HG03354 (cell line): ENCODE data around the gene GPR85.
"Not testable (repeated sequence)": the region's sequence is repeated elsewhere in the genome, so short reads cannot be mapped to it uniquely, and the experiment has no call there.

Source experiments
- ATAC-seq: cut with Tn5 transposase; IDR thresholded peaks from one replicate; pipeline ENCODE4 v1.9.1; 2021; ENCODE audit warnings: mild to moderate bottlenecking; ENCODE audit not compliant: unreplicated experiment, poor library complexity, severe bottlenecking

GPR85 gene, protein sequence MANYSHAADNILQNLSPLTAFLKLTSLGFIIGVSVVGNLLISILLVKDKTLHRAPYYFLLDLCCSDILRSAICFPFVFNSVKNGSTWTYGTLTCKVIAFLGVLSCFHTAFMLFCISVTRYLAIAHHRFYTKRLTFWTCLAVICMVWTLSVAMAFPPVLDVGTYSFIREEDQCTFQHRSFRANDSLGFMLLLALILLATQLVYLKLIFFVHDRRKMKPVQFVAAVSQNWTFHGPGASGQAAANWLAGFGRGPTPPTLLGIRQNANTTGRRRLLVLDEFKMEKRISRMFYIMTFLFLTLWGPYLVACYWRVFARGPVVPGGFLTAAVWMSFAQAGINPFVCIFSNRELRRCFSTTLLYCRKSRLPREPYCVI

GRCh38 chr7:113086431-113086888 lies at the start of gene GPR85:
TSS of gene GPR85 (minus strand) at chr7:113086827. CDS start at chr7:113084721, 2,106 bp downstream.
- ATAC-seq = peak; percentile 81

- no peak for ATAC-seq
These were observed 47.4 kb upstream of the GPR85 start for GRCh38 chr7:113134025-113134424.

GRCh38 chr7:113131367-113131766 lies 44.7 kb upstream of the GPR85 start:
- ATAC-seq = no peak

DNA sequence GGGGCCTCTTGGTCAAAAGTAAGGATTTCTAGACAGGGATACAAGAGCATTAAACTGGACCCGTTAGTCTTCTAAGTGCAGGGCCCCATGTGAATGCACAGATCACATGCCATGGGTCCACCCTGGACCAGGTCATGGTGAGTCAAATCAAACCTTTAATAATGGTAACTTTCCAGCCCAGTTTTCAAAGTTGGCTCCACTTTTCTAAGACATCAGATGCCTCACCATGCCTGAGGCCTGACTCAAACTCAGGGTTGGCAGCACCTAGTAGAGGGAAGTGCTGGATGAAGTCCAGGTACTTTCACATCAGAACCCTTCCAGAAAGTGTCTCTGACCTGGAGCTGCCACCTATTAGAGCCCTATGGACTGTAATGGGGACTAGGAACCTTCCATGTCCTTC lies 41.4 kb upstream of the GPR85 start:
- ATAC-seq = no peak

DNA sequence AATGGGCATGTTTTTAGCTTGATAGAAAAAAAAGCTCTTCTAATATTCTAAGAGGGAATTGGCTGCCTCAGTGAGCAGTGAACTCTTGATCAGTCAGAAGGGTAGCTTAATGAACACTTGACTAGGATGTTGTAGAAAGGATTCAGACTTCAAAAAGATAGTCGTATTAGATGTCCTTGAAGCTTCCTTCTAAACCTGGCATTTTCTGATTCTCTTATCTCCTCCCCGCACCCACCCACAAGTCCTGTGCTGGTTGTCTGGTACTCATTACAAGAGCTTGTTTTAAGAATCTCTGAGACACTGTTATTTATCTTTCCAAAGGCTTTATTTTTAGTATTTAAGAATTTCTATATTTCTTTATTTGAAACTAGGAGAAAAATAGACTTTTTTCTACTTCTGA lies 39.1 kb upstream of the GPR85 start:
- no peak for ATAC-seq

DNA sequence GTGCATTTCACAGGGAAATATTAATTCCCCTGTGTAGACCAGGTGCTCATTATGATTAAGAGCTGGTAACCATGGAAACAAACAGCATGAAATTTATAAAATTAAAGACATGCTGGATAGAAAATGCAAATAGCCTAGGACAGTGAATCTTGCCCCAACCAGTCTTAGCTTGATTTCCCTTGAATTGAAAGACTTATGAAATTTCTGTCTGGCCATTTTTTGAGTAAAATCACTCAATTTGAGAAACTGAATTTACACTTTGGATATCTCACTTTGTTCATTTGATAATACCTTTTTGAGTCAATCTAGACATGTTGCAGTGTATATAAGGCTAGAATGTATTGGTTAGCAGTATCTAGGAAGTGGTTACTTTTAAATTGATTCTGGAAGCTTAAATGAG lies 36.1 kb upstream of the GPR85 start:
- no peak for ATAC-seq

GRCh38 chr7:113120647-113121046 lies 34.0 kb upstream of the GPR85 start:
- ATAC-seq = no peak

DNA sequence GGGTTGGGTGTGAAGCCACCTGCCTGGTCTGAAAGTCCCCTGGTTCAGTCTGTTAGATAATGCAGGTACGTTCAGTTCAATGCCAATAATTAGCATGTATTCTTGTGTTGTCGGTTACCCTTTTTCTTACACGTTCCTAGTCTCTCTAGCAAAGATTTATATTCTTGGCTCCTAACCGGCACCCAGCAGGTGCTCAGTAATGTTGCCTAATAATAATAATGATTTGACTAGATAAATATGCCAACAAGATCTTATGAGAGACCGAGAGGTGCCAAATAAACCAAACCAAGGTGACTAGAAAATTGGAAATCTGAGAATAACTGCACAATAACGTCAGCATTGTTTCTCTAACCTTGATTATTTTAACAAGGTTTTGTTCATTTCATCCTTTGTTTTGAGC lies 32.8 kb upstream of the GPR85 start:
- no peak for ATAC-seq

DNA sequence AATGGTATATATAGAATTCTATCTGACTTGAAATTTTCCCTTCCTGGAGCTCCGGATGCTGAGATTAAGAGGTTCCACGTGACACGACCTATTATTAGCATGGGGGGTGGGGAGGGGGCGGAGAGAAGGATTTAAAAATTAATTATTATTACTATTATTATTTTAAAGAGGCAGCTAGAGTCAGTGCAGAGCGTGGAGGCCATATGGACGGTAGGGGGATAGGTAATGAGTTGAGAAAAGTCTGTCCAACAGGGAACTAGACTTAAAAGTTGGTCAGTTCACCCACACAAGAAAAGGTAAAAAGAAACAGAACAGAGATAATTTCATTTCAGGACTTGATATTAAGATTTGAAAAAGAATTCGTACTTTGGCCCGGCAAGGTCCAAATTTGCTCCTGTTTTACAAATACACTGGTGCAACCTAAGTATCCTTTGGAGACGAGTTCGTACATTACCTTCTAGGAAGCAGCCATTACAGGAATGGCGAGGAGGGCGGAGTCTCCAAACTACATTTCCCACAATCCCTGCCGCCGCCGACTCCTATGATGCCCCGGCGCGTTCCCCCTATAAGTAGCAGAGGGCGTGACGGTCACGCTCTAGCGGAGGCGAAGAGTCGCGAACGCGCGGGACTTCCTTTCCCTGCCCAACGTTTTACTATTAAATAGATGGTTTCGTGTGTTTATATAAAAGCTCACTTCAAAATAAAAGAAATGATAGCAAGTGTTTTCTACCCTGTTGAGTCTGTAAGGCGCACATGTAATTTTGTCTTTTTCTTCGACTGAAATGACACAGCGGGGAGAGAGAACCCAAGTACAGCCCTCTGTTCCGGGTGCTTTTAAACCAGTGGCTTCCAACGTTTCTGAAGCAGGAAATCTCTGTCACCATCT lies 31.7 kb upstream of the GPR85 start, which contains the start of gene SMIM30:
TSS of gene SMIM30 (minus strand) at position 481 of the 886 bp plus-strand sequence. CDS start 976 bp downstream, outside the sequence.
- ATAC-seq = peak; percentile 100

- not testable (repeated sequence) for ATAC-seq
These were observed 30.7 kb upstream of the GPR85 start for GRCh38 chr7:113117374-113117774.

- peak; percentile 38 for ATAC-seq
These were observed 27.3 kb upstream of the GPR85 start for GRCh38 chr7:113113912-113114311.

- no peak for ATAC-seq
These were observed 23.1 kb upstream of the GPR85 start for GRCh38 chr7:113109718-113110117.

DNA sequence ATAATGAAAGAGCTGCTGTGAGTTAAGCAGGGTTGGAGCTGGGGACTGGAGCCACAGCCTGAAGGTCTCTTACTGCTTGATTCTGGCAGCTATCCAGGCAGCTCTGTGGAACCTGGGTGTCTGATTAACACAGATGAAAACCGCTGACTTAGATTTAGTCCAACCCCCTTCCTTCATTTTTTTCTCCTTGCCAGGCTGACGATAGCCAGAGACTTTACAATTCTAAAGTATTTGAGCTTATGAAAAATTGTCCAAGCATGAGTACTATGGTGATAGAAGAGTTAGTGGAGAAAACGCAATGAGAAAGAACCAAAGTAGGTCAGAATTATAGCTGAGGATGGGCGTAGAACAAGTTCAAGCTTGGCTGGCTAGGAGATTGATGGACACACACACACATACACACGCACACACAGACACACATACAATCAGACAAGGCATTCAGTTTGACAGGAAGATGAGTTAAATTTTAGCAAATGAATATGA lies 13.5 kb upstream of the GPR85 start:
- ATAC-seq = no peak

DNA sequence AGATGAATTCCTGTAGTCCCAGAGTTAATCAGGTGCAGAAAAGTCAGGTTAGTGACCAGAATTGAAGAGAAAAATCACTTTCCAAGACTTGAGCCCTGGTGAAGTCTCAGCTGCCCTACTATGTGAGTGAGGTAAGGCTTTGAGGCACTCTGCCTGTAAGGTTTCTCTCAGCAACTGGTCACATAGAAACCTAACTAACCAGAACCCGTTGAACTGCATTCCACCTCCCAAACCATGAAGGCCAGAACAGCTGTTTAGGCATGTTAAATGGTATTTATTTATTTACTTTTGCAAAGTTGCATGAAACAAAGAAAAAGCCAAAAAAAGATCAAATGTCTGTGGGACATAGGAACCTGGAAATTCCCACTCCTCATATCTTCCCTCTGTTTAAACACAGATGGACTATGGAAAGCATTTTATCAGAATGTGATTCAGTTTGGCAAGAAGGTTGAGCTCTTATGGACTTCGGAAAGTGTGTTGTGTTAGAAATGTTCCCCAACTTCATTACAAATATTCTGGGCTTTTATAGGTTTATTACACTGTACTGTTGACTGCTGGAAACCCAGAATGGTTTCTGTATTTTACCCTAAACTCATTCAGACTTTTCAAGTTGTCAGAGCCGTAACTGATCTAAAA lies 12.8 kb upstream of the GPR85 start:
- no peak for ATAC-seq

GRCh38 chr7:113094517-113095249 lies 8.1 kb upstream of the GPR85 start:
- peak; percentile 74 for ATAC-seq

DNA sequence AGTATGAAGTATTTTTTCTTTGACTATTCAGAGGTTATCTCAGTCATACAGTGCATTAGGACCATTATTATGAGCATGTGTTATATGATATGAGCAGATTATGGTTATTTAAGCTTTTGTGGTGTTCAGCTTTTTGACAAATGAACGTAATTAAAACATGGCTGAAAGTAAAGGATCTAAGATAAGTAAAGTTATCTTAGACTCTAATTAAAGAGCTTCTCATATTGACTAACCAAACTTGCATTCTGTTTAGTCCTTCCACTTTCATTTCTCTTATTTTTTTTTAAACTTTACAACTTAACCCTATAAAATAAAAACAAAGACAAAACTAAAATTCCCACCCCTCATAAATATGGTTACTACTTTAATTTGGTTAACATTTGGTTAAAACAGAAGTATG lies 6.9 kb upstream of the GPR85 start:
- no peak for ATAC-seq

GRCh38 chr7:113092762-113093161 lies 6.1 kb upstream of the GPR85 start:
- ATAC-seq = no peak

DNA sequence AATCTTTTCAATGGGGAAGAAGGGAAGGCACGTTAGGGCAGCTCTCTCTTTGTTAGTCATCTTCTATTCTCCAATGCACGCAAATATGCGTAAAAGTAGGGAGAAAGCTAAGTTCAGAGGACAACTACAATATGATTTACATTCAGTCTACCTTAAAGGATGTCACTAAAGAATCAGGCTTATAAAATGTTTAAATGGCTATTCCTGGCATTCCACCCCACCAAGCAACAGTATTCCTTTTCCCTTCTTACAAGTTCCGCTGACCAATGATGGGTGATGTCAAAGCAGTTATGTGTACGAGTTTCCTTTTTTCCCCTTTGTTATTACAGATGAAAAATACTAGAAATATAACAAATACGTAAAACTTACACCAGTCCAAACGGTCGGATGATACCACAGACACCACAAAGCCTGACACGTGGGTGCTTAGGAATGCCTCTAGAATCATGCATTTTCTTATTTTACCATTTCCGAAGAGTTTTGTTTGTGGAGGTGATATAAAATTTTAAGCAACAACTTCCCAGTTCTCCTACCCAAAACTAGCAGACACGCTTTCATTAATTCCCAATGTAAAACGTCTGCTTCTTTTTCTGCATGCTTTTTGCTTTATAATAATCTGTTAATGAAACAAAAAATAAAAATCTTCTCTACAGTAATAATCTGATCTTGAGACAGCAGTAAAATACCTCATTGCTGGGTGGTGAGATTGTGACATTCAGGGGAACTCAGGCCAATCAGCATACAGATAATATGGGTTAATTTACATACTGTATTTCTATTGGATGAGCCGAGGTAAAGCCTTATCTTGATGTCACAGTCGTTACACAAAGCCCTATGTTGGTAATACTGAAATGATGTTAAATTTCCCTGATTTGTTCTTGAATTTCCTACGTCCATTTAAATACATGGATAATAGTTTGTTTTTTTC lies 708 bp upstream of the GPR85 start:
- ATAC-seq = peak; percentile 50
